Measurements from ENCODE around the gene POLR3H.

DNA sequence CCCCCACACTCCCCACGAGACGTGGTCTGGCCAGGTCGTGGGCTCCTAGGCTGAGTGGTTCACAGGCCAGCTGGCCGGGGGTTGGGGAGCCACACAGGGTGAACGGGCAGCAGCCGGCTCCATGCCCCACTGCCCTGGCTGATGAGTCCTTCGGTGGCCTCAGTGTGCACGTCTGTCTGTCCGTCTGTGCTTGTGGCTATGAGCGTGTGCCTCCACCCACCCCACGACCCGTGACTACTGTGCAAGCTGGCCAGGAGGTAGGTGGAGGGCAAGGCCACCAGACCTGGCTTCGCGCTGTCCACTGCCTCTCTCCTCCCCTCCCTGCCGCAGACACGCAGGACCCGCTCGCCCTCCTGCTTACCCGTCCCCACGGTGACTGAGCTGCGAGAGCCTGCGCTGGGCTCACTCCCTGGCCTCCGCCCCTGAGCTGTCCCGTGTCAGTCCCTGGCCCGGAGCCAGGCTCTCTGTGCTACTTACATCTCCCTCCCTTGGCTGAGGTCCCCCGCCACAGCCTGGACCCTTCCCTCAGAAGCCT is 30.6 kb upstream of the POLR3H start:
- TF ChIP-seq EZH2 (IDR thresholded peaks at IDR 0.05; ENCODE audit: low read length), result no peak
- TF ChIP-seq, protein P1, sequence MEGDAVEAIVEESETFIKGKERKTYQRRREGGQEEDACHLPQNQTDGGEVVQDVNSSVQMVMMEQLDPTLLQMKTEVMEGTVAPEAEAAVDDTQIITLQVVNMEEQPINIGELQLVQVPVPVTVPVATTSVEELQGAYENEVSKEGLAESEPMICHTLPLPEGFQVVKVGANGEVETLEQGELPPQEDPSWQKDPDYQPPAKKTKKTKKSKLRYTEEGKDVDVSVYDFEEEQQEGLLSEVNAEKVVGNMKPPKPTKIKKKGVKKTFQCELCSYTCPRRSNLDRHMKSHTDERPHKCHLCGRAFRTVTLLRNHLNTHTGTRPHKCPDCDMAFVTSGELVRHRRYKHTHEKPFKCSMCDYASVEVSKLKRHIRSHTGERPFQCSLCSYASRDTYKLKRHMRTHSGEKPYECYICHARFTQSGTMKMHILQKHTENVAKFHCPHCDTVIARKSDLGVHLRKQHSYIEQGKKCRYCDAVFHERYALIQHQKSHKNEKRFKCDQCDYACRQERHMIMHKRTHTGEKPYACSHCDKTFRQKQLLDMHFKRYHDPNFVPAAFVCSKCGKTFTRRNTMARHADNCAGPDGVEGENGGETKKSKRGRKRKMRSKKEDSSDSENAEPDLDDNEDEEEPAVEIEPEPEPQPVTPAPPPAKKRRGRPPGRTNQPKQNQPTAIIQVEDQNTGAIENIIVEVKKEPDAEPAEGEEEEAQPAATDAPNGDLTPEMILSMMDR (optimal IDR thresholded peaks at IDR 0.05 in 1 of 3, IDR thresholded peaks at IDR 0.05 in 1 of 3, conservative IDR thresholded peaks at IDR 0.05 in 1 of 3; ENCODE audit: extremely low read depth in 1 of 3, insufficient read depth in 2 of 3, low read length in 3 of 3), result no peak
